A549 treated with RU486 at 1 μM for 4 hours (cell line): ENCODE data around the gene C1orf115. TPM values are rescaled to one million over a fixed set of nuclear protein-coding genes. Genes with fewer than 3 reads are reported as not detected.

Experiments used
- total RNA-seq: library from RNA; stranded (reverse); fragments of 200-300 nt; extraction: Qiagen RNA extraction; gene quantifications from 5 replicates; pipeline ENCODE4 v1.2.3, GENCODE V29; 2022; ENCODE audit warnings: low read depth

C1orf115 gene, protein sequence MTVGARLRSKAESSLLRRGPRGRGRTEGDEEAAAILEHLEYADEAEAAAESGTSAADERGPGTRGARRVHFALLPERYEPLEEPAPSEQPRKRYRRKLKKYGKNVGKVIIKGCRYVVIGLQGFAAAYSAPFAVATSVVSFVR
- 4.7 to 5.8 TPM (median 5.2 TPM) in 5 replicates for total RNA-seq

GRCh38 chr1:220690140-220691052 lies at the start of gene C1orf115:
Gene C1orf115, plus strand, starts transcription at chr1:220690363. Its CDS starts 40 bp downstream, at chr1:220690403.

DNA sequence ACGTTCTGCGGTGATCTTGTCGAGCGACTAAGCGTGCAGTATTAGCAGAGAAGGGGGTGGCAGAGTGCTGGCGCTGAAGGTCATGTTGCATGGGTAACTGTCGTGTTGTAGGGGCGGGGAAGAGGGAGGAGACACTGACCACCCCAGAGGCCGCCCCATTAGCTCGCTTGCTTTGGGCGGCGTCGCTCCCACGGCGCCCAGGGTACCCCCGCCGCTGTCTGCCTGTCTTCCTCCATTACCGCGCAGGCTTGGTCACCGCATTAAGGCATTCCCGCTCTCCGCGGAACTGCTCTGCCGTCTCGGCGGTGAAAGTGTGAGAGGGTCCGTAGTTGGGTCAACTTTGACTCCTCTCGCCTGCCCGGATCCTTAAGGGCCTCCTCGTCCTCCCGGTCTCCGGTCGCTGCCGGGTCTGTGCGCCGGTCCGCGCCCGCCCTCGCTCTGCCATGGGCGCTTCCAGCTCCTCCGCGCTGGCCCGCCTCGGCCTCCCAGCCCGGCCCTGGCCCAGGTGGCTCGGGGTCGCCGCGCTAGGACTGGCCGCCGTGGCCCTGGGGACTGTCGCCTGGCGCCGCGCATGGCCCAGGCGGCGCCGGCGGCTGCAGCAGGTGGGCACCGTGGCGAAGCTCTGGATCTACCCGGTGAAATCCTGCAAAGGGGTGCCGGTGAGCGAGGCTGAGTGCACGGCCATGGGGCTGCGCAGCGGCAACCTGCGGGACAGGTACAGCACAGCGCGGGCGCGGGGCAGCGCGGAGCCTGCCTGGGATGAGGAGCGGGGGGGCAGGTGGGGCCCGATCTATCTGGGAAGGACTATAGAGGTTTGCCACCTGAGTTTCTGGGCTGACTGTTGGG lies 58.1 kb downstream of the C1orf115 start, which contains the start of gene MTARC2:
MTARC2 (plus strand) TSS at position 234 of the 846 bp plus-strand sequence; CDS start at position 444, 210 bp downstream.

Other genes starting within 250 kb of the C1orf115 start
- gene MARK1, start 162.2 kb upstream of the C1orf115 start, total RNA-seq: 0.07 to 0.32 TPM (median 0.11 TPM) in 5 replicates
- gene MTARC2, start 58.0 kb downstream of the C1orf115 start, total RNA-seq: 10.3 to 13.0 TPM (median 10.8 TPM) in 5 replicates
- 11.3 to 13.1 TPM (median 12.3 TPM) in 5 replicates for gene MTARC1, start 96.5 kb downstream of the C1orf115 start, total RNA-seq
- 5.1 to 5.7 TPM (median 5.5 TPM) in 5 replicates for gene HLX, start 189.1 kb downstream of the C1orf115 start, total RNA-seq